Neural crest cell (in vitro differentiated cells): ENCODE measurements around the gene CYB5B. TPM values are rescaled to one million over a fixed set of nuclear protein-coding genes. Genes with fewer than 3 reads are reported as not detected.
"Not testable (repeated sequence)": the region's sequence is repeated elsewhere in the genome, so short reads cannot be mapped to it uniquely, and the experiment has no call there.

Experiments used
- DNase-seq: peaks from one replicate; pipeline ENCODE4 v3.0.0; 2021; ENCODE audit warnings: low read depth, mixed read lengths, low spot score
- H3K27ac Mint-ChIP-seq: one replicate; pipeline ENCODE4 v1.8.0; 2021; ENCODE audit warnings: mild to moderate bottlenecking, mixed read lengths; ENCODE audit not compliant: unreplicated experiment
- H3K27me3 Mint-ChIP-seq: 2 replicates; pipeline ENCODE4 v1.8.0; 2021; ENCODE audit warnings: low read depth, mild to moderate bottlenecking, mixed read lengths
- H3K36me3 Mint-ChIP-seq: 2 replicates; pipeline ENCODE4 v1.8.0; 2021; ENCODE audit warnings: low read depth, mild to moderate bottlenecking, mixed read lengths
- H3K4me1 Mint-ChIP-seq: 2 replicates; pipeline ENCODE4 v1.8.0; 2021; ENCODE audit warnings: mixed read lengths
- H3K4me3 Mint-ChIP-seq: one replicate; pipeline ENCODE4 v1.8.0; 2021; ENCODE audit warnings: mild to moderate bottlenecking, mixed read lengths
- H3K9me3 Mint-ChIP-seq: 2 replicates; pipeline ENCODE4 v1.8.0; 2021; ENCODE audit warnings: mixed read lengths
- total RNA-seq: library from RNA; stranded (reverse); gene quantifications from 2 replicates; pipeline ENCODE4 v1.2.1, GENCODE V29; 2021
- TF ChIP-seq, protein P1 (sequence below): fragments of 200-600 bp; sonication (generic); conservative IDR thresholded peaks from 2 replicates; pipeline ENCODE4 v1.5.0; 2021; ENCODE audit warnings: antibody characterized with exemption, mild to moderate bottlenecking

CYB5B gene
- total RNA-seq, 1 donor from 2014 or later = 209 TPM

DNA sequence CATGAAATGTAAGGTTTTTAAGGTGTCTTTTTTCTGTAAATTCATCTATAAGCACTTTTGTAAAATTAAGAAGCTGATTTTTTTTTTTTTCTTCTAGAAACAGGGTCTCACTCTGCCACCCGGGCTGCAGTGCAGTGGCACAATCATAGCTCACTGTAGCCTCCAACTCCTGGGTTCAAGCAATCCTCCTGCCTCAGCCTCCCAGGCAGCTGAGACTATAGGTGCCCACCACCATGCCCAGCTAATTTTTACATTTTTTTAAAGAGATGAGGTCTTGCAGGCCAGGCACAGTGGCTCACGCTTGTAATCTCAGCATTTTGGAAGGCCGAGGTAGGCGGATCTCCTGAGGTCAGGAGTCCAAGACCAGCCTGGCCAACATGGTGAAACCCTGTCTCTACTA lies 4.5 kb upstream of the CYB5B start:
- Mint-ChIP-seq H3K27ac (no peak overlapping the region), H3K4me1 (peaks cover 17% of the 10 kb centered on the region), H3K27me3 (no peaks in the 10 kb centered on the region), H3K4me3 (no peak overlapping the region), H3K36me3 (peaks cover 5% of the 10 kb centered on the region), H3K9me3 (peaks cover 6% of the 10 kb centered on the region)
- DNase-seq = no peak
- TF ChIP-seq, protein P1, sequence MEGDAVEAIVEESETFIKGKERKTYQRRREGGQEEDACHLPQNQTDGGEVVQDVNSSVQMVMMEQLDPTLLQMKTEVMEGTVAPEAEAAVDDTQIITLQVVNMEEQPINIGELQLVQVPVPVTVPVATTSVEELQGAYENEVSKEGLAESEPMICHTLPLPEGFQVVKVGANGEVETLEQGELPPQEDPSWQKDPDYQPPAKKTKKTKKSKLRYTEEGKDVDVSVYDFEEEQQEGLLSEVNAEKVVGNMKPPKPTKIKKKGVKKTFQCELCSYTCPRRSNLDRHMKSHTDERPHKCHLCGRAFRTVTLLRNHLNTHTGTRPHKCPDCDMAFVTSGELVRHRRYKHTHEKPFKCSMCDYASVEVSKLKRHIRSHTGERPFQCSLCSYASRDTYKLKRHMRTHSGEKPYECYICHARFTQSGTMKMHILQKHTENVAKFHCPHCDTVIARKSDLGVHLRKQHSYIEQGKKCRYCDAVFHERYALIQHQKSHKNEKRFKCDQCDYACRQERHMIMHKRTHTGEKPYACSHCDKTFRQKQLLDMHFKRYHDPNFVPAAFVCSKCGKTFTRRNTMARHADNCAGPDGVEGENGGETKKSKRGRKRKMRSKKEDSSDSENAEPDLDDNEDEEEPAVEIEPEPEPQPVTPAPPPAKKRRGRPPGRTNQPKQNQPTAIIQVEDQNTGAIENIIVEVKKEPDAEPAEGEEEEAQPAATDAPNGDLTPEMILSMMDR = no peak

GRCh38 chr16:69423189-69423588 lies 1.2 kb upstream of the CYB5B start:
- no peak overlapping the region for H3K27ac Mint-ChIP-seq
- TF ChIP-seq, protein P1 = no peak
- no peak for DNase-seq
- H3K27me3 Mint-ChIP-seq = no peaks in the 10 kb centered on the region
- peaks cover 6% of the 10 kb centered on the region for H3K9me3 Mint-ChIP-seq
- H3K4me1 Mint-ChIP-seq = peaks cover 26% of the 10 kb centered on the region
- H3K36me3 Mint-ChIP-seq = peaks cover 14% of the 10 kb centered on the region
- peak overlapping the region; percentile 32 for H3K4me3 Mint-ChIP-seq

DNA sequence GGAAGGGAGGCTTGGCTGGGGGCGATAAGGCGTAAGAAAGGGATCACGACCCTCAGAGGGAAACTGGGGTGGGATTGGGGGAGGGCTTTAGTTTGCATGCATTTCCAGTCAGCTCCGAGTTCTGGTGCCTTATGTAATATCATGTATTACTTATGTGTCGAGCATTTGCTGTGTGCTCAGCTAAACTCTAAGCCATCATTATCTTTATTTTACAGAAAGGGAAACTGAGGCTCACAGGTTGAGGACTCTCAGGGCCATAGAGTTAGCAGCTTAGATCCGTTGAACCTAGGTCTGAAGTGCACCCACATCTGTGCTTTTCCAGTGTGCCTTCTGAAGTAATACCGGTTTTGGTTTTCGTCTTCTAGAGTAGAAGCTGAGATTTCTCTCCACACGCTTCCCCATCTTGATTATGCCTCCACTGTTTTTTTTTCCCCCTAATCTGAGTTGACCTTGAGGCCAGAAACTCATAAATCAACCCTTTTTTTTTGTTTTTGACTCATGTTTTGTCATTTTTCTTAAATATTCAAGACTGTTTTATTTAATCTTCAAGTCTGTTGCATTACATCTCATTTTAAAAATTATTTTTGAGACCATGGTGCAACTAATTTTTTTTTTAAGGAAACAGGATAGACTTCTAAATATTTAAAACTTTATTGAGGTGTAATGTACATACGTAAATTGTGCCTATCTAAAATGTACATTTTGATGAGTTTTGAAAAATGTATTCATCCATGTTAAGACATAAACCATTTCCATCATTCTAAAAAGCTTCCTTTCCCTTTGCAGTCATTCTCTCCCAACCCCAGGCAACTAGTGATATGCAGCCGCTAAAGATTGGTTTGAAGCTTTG lies 741 bp downstream of the CYB5B start:
- TF ChIP-seq, protein P1 = no peak
- Mint-ChIP-seq H3K4me3 (peak overlapping the region; percentile 95), H3K36me3 (peaks cover 31% of the 10 kb centered on the region), H3K27me3 (no peaks in the 10 kb centered on the region), H3K27ac (peak overlapping the region; percentile 87), H3K4me1 (peaks cover 36% of the 10 kb centered on the region), H3K9me3 (peaks cover 12% of the 10 kb centered on the region)
- DNase-seq = no peak

- Mint-ChIP-seq H3K4me1 (peaks cover 27% of the 10 kb centered on the region), H3K27ac (no peak overlapping the region), H3K9me3 (peaks cover 10% of the 10 kb centered on the region), H3K4me3 (peak overlapping the region; percentile 5), H3K27me3 (no peaks in the 10 kb centered on the region), H3K36me3 (peaks cover 37% of the 10 kb centered on the region)
- TF ChIP-seq, protein P1 = no peak
- DNase-seq = no peak
Measured at GRCh38 chr16:69428652-69429051, 4.2 kb downstream of the CYB5B start.

- peak overlapping the region; percentile 5 for H3K4me3 Mint-ChIP-seq
- H3K27ac Mint-ChIP-seq, DNase-seq, H3K27me3 Mint-ChIP-seq: not testable (repeated sequence)
- peaks cover 24% of the 10 kb centered on the region for H3K4me1 Mint-ChIP-seq
- H3K9me3 Mint-ChIP-seq = peaks cover 10% of the 10 kb centered on the region
- H3K36me3 Mint-ChIP-seq = peaks cover 37% of the 10 kb centered on the region
Measured at GRCh38 chr16:69429058-69429640, 4.7 kb downstream of the CYB5B start.

DNA sequence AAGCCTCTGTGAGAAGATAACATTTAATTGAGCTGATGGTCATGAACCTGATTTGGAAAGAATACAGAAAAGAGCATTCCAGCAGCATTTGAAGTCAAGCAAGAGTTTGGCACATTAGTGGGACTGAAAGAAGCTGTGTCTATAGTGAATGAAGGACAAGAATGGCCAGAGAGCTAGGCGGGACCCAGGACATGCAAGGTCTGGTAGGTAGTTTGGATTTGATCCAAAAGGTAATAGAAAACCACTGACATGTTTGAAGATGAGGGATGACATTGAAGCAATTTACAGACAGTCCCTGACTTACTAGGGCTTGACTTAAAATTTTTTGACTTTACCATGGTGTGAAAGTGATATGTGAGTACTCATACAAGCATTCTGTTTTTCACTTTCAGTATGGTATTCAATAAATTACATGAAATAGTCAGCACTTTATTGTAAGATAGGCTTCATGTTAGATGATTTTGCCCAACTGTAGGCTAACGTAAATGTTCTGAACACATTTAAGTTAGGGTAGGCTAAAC lies 7.6 kb downstream of the CYB5B start:
- Mint-ChIP-seq H3K4me1 (peaks cover 10% of the 10 kb centered on the region), H3K27me3 (no peaks in the 10 kb centered on the region), H3K36me3 (peaks cover 31% of the 10 kb centered on the region), H3K4me3 (no peak overlapping the region), H3K9me3 (peaks cover 6% of the 10 kb centered on the region), H3K27ac (no peak overlapping the region)
- TF ChIP-seq, protein P1 = no peak
- DNase-seq = no peak
